GM13976 (cell line): ENCODE results near the gene RUNX3.

Experiments used
- DNase-seq: peaks from one replicate; pipeline ENCODE4 v3.0.0; 2012; ENCODE audit warnings: low spot score
- CTCF ChIP-seq: IDR thresholded peaks from 2 replicates; pipeline ENCODE4 v1.5.1; 2012; ENCODE audit warnings: borderline replicate concordance, mild to moderate bottlenecking; ENCODE audit not compliant: insufficient read depth; ENCODE audit errors: extremely low read depth, missing control alignments, control extremely low read depth
- in situ Hi-C: fragments of 300-500 bp; cut with MboI; formaldehyde crosslinking; loops from one replicate; pipeline ENCODE4 v1.12.0; 2022; ENCODE audit warnings: low sequenced_read_pairs, mixed read lengths, inconsistent platforms; ENCODE audit not compliant: unreplicated experiment

The RUNX3 gene

GRCh38 chr1:24967555-24967954 lies 37.5 kb upstream of the RUNX3 start:
- no peak for TF ChIP-seq CTCF
- in situ Hi-C loops = no loop called here
- DNase-seq = no peak

- in situ Hi-C loops = no loop called here
- peak; percentile 84 for DNase-seq
- TF ChIP-seq CTCF = no peak
Measured at GRCh38 chr1:24966724-24967346, 36.8 kb upstream of the RUNX3 start.

GRCh38 chr1:24966121-24966723 lies 36.1 kb upstream of the RUNX3 start:
- TF ChIP-seq CTCF = no peak
- no peak for DNase-seq
- in situ Hi-C loops = no loop called here

DNA sequence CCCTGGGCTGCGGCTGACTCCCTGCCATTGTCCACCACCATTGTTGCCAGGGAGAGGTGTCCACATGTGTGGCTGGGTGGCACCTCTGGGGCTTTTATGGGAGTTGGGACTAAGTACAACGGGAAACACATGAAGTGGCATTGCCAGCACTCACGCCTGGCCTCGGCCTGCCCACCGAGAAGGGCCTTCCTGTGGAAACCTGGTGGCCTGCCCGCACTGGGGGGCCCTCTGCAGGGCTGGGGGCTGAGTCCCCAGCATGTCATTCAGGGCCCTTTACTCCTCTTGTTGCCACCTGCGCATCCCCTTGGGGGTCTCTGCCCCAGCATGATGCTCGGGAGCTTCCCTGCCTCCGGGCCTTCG lies 35.5 kb upstream of the RUNX3 start:
- TF ChIP-seq CTCF = no peak
- in situ Hi-C loops = no loop called here
- DNase-seq = no peak

DNA sequence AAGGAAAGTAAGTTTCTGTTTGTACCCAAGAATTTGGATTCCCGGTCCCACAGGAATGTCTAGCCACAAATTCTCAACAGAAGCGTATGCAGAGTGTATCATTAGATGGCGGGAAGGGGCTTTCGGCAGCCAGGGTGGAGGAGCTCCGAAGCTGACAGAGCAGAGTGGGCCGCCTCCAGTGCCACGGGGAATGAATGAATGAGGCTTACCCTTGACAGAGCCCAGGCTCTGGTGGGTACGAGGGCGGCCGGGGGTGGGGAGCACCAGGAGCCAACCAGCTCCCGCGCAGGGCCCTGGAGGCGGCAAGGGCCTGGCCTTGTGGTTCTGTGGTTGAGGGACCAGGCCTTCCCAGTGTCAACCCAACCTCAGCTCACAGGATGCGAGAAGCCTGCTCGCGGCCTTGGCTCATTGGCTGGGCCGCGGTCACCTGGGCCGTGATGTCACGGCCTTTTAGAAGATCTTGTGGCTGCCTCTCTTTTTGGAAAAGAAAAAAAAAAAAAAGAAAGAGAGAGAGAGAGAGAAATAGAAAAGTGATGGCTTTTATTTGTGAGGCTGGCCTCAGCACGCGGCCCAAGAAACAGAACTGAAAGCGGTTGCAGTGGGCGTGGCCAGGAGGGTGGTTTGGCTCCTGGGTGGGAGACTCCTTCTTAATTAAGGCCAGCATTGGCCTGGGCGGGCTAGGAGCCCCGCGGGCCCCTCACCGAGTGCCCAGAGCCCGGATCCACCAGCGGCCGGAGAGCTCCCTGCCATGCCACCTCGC lies 34.9 kb upstream of the RUNX3 start:
- DNase-seq = peak; percentile 93
- TF ChIP-seq CTCF = no peak
- in situ Hi-C loops = loop anchor here (5.0 kb wide), 1 partner anchor 67 kb away; no protein-coding TSS in a partner anchor

GRCh38 chr1:24963943-24964693 lies 34.0 kb upstream of the RUNX3 start:
- DNase-seq = no peak
- TF ChIP-seq CTCF = no peak
- in situ Hi-C loops = loop anchor here (5.0 kb wide), 1 partner anchor 68 kb away; no protein-coding TSS in a partner anchor
